ENCODE data around the gene GPD2. TPM values are rescaled to one million over a fixed set of nuclear protein-coding genes. Genes with fewer than 3 reads are reported as not detected.
A peak's percentile ranks its signal among the peaks of the same experiment; 100 is the strongest.

Gene GPD2
- total and polyA plus RNA-seq, 2 of the 8 experiments (the other 6 are each of a cell fraction or from before 2014, with no cell fraction given): 8.4 to 43.1 TPM

- FAIRE-seq: no peak
- POLR2A ChIA-PET (ENCODE audit: partially characterized antibody): no interaction called here
- TF ChIP-seq CEBPB (IDR thresholded peaks at IDR 0.05; ENCODE audit: low read depth, low read length): no peak
- no peak for TF ChIP-seq GABPA (IDR thresholded peaks at IDR 0.05; ENCODE audit: borderline replicate concordance, insufficient read depth, low read length)
- TF ChIP-seq POLR2AphosphoS5 (IDR thresholded peaks at IDR 0.05; ENCODE audit: low read depth, low read length): no peak
- TF ChIP-seq MAX (IDR thresholded peaks at IDR 0.05): no peak
- TF ChIP-seq EGR1 (IDR thresholded peaks at IDR 0.05; ENCODE audit: borderline replicate concordance, low read depth, low read length): no peak
- TF ChIP-seq KDM1A (IDR thresholded peaks at IDR 0.05; ENCODE audit: borderline replicate concordance, low read length): no peak
- no peak for TF ChIP-seq BACH1 (IDR thresholded peaks at IDR 0.05; ENCODE audit: low read length)
- TF ChIP-seq ASH2L (IDR thresholded peaks at IDR 0.05; ENCODE audit: low read length): no peak
- no peak for TF ChIP-seq PHF8 (conservative IDR thresholded peaks at IDR 0.05; ENCODE audit: low read depth, low read length)
- TF ChIP-seq ZNF274 (IDR thresholded peaks at IDR 0.05; ENCODE audit: borderline replicate concordance, extremely low read depth, low read length): no peak
- no peak for TF ChIP-seq CTBP2 (IDR thresholded peaks at IDR 0.05; ENCODE audit: borderline replicate concordance, insufficient read depth, insufficient read length, low read length)
- no peak for TF ChIP-seq TEAD4 (IDR thresholded peaks at IDR 0.05; ENCODE audit: low read depth, low read length)
- TF ChIP-seq TAF7 (optimal IDR thresholded peaks at IDR 0.05; ENCODE audit: borderline replicate concordance, low read depth, low read length): no peak
- TF ChIP-seq HDAC2 (IDR thresholded peaks at IDR 0.05; ENCODE audit: borderline replicate concordance in 1 of 2, low read depth in 2 of 2, low read length in 2 of 2): no peak
Measured at GRCh38 chr2:156593594-156593921, 157.4 kb downstream of the GPD2 start.

More at GRCh38 chr2:156593594-156593921, 157.4 kb downstream of the GPD2 start:
- no peak overlapping the region for H4K91ac ChIP-seq (replicated peaks; ENCODE audit: insufficient read length, low read length)
- H3K23me2 ChIP-seq (ENCODE audit: low read depth, low read length): no peaks in the 10 kb centered on the region
- H3K36me3 ChIP-seq (ENCODE audit: control insufficient read depth in 2 of 4, insufficient read depth in 4 of 4, low read length in 3 of 4): no peaks in the 10 kb centered on the region
- no peak overlapping the region for H3K9ac ChIP-seq (replicated peaks in 1 of 4; ENCODE audit: extremely low read depth in 1 of 4, low read depth in 3 of 4, low read length in 3 of 4)
- no peak overlapping the region for H4K5ac ChIP-seq (ENCODE audit: insufficient read length, low read depth, low read length)
- no peaks in the 10 kb centered on the region for H3K9me3 ChIP-seq (ENCODE audit: insufficient read depth in 2 of 2, low read depth in 1 of 2, low read length in 1 of 2)
- H3K27ac ChIP-seq (ENCODE audit: low read depth, low read length): no peak overlapping the region
- no peak overlapping the region for H2BK12ac ChIP-seq (ENCODE audit: low read depth, low read length)
- no peak for DNase-seq (ENCODE audit: low read depth in 1 of 2, low spot score in 2 of 2)
- no peak overlapping the region for H2AK5ac ChIP-seq (ENCODE audit: low read depth, low read length)
- H4K20me1 ChIP-seq (replicated peaks in 1 of 2; ENCODE audit: control insufficient read depth in 1 of 2, insufficient read depth in 2 of 2, low read length in 2 of 2): peaks cover 0 to 1% of the 10 kb centered on the region in 2 experiments
- H2BK20ac ChIP-seq (ENCODE audit: low read length): no peak overlapping the region
- no peak overlapping the region for H2BK5ac ChIP-seq (ENCODE audit: low read depth, low read length)
- CTCF ChIA-PET (ENCODE audit: partially characterized antibody): interaction anchor here (1.7 kb wide), 1 partner anchor 16 kb away, joined by 4 read pairs; no protein-coding TSS in a partner anchor
- no peaks in the 10 kb centered on the region for H3K79me2 ChIP-seq (ENCODE audit: control insufficient read depth in 1 of 2, insufficient read depth in 2 of 2, low read length in 2 of 2)
- peak overlapping the region; percentile 46 to 49; a peak in 2 of 4 replicates for H3K4me2 ChIP-seq (ENCODE audit: insufficient read depth in 1 of 2, low read depth in 2 of 2, low read length in 2 of 2)
- no peaks in the 10 kb centered on the region for H3K79me1 ChIP-seq (ENCODE audit: low read depth, low read length)
- H3K4me3 ChIP-seq (ENCODE audit: extremely low read depth in 1 of 4, insufficient read depth in 2 of 4, low read depth in 3 of 4, low read length in 4 of 4): no peak overlapping the region
- H3K27me3 ChIP-seq (replicated peaks in 1 of 4; ENCODE audit: control insufficient read depth in 3 of 4, extremely low read depth in 1 of 4, insufficient read depth in 3 of 4, low read length in 3 of 4): no peaks in the 10 kb centered on the region
- H3K14ac ChIP-seq (ENCODE audit: insufficient read length): no peak overlapping the region
- no peak overlapping the region for H3K23ac ChIP-seq (ENCODE audit: insufficient read length)
- H3K4me1 ChIP-seq (replicated peaks in 1 of 4; ENCODE audit: control insufficient read depth in 3 of 4, insufficient read depth in 4 of 4, low read length in 3 of 4): peaks cover 0 to 14% (median 10%) of the 10 kb centered on the region in 4 experiments; a peak in 5 of 7 replicates
- no peak overlapping the region for H2AFZ ChIP-seq (ENCODE audit: low read length)
- no peak overlapping the region for H2BK120ac ChIP-seq (replicated peaks; ENCODE audit: low read depth, low read length)
- 73% methylated on average over 2 of the region's 2 CpGs; no CpG with 5 or more reads in 1 of the 2 experiments for WGBS, 2 experiments (ENCODE audit: extremely low coverage in 1 of 2, insufficient coverage in 1 of 2, insufficient read length in 1 of 2, insufficient replicate concordance in 2 of 2, low coverage in 1 of 2, low lambda C conversion rate in 2 of 2, missing lambda C conversion rate in 1 of 2)
- no peak overlapping the region for H3K18ac ChIP-seq (ENCODE audit: extremely low read depth, low read length)
- no peak overlapping the region for H3K4ac ChIP-seq (replicated peaks; ENCODE audit: insufficient read length, low read depth, low read length)
- H3K56ac ChIP-seq (replicated peaks; ENCODE audit: insufficient read length, low read depth, low read length): no peak overlapping the region
- no peak overlapping the region for H4K8ac ChIP-seq (ENCODE audit: extremely low read depth, insufficient read depth, low read length)
- H2BK15ac ChIP-seq (ENCODE audit: low read length): no peak overlapping the region

Measured in H1 (cell line).